ENCODE measurements around the gene HTN1.
"Not testable (repeated sequence)": the region's sequence is repeated elsewhere in the genome, so short reads cannot be mapped to it uniquely, and the experiment has no call there.

The HTN1 gene

DNA sequence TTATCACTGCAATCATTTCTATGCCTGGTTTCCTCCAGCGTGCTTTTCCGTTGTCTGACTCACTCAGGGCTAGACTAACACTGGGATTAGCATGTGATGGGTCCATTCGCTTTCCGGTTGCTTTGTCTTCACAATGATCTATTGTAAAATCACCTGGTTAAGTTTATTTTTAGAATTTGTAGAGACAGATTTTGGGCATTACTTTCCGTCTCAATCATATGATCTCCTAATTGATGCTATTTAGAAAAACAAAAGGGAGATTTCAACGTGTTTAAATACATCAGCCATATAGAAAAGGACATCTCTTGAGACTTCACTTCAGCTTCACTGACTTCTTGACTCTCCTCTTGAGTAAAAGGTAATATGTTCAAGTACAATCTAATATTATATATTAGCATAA lies at the start of gene HTN1:
HTN1 (plus strand) TSS at position 301 of the 400 bp plus-strand sequence. CDS start 2,639 bp downstream, outside the sequence.
- not testable (repeated sequence) for H3K9me3 ChIP-seq (ENCODE audit: control insufficient read depth, insufficient read depth, low read length); H3K4me3 ChIP-seq (ENCODE audit: low read depth, low read length); H3K4me1 ChIP-seq (ENCODE audit: control insufficient read depth, insufficient read depth, low read length); H3K36me3 ChIP-seq (ENCODE audit: control insufficient read depth, insufficient read depth, low read length); H3K27me3 ChIP-seq (ENCODE audit: control insufficient read depth, insufficient read depth, low read length); H3K27ac ChIP-seq (ENCODE audit: low read depth, low read length); H3K9ac ChIP-seq (ENCODE audit: low read depth, low read length)

DNA sequence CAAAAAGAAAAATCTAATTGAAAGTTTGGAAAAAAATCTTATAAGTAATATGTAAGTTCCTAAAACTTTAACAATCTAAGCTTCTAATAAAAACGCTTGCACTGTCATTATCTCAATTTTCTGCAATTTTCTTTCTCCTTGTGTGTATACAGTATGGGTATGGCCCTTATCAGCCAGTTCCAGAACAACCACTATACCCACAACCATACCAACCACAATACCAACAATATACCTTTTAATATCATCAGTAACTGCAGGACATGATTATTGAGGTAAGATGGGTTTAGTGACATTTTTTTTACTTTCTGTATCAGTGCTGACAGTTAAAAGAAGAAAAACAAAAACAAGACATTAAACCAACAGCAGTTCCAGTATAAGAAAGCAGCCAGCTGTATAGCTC lies 49.5 kb upstream of the HTN1 start:
- Histone ChIP-seq H3K9ac (ENCODE audit: low read depth, low read length) (no peak overlapping the region), H3K4me1 (ENCODE audit: control insufficient read depth, insufficient read depth, low read length) (no peaks in the 10 kb centered on the region), H3K27ac (ENCODE audit: low read depth, low read length) (no peak overlapping the region), H3K36me3 (ENCODE audit: control insufficient read depth, insufficient read depth, low read length) (no peaks in the 10 kb centered on the region), H3K9me3 (ENCODE audit: control insufficient read depth, insufficient read depth, low read length) (no peaks in the 10 kb centered on the region), H3K4me3 (ENCODE audit: low read depth, low read length) (no peak overlapping the region), H3K27me3 (ENCODE audit: control insufficient read depth, insufficient read depth, low read length) (no peaks in the 10 kb centered on the region)

GRCh38 chr4:70002507-70002906 lies 47.7 kb upstream of the HTN1 start:
- Histone ChIP-seq H3K27me3 (ENCODE audit: control insufficient read depth, insufficient read depth, low read length) (no peaks in the 10 kb centered on the region), H3K27ac (ENCODE audit: low read depth, low read length) (no peak overlapping the region), H3K4me3 (ENCODE audit: low read depth, low read length) (no peak overlapping the region), H3K9ac (ENCODE audit: low read depth, low read length) (no peak overlapping the region), H3K9me3 (ENCODE audit: control insufficient read depth, insufficient read depth, low read length) (no peaks in the 10 kb centered on the region), H3K36me3 (ENCODE audit: control insufficient read depth, insufficient read depth, low read length) (no peaks in the 10 kb centered on the region), H3K4me1 (ENCODE audit: control insufficient read depth, insufficient read depth, low read length) (no peaks in the 10 kb centered on the region)

GRCh38 chr4:70008771-70009170 lies 41.5 kb upstream of the HTN1 start:
- Histone ChIP-seq H3K27me3 (ENCODE audit: control insufficient read depth, insufficient read depth, low read length) (no peaks in the 10 kb centered on the region), H3K9ac (ENCODE audit: low read depth, low read length) (no peak overlapping the region), H3K4me3 (ENCODE audit: low read depth, low read length) (no peak overlapping the region), H3K4me1 (ENCODE audit: control insufficient read depth, insufficient read depth, low read length) (no peaks in the 10 kb centered on the region), H3K36me3 (ENCODE audit: control insufficient read depth, insufficient read depth, low read length) (no peaks in the 10 kb centered on the region), H3K27ac (ENCODE audit: low read depth, low read length) (no peak overlapping the region), H3K9me3 (ENCODE audit: control insufficient read depth, insufficient read depth, low read length) (0 out of 2 replicates have a peak, but pooled peaks cover 2% of the 10 kb centered on the region)

- H3K27ac ChIP-seq (ENCODE audit: low read depth, low read length); H3K9me3 ChIP-seq (ENCODE audit: control insufficient read depth, insufficient read depth, low read length); H3K4me1 ChIP-seq (ENCODE audit: control insufficient read depth, insufficient read depth, low read length); H3K9ac ChIP-seq (ENCODE audit: low read depth, low read length); H3K36me3 ChIP-seq (ENCODE audit: control insufficient read depth, insufficient read depth, low read length); H3K27me3 ChIP-seq (ENCODE audit: control insufficient read depth, insufficient read depth, low read length): not testable (repeated sequence)
- H3K4me3 ChIP-seq (ENCODE audit: low read depth, low read length), result 0 out of 2 replicates have a peak overlapping the region, but pooled peaks have one; percentile 13
Observed at GRCh38 chr4:70019006-70019405, 31.2 kb upstream of the HTN1 start.

DNA sequence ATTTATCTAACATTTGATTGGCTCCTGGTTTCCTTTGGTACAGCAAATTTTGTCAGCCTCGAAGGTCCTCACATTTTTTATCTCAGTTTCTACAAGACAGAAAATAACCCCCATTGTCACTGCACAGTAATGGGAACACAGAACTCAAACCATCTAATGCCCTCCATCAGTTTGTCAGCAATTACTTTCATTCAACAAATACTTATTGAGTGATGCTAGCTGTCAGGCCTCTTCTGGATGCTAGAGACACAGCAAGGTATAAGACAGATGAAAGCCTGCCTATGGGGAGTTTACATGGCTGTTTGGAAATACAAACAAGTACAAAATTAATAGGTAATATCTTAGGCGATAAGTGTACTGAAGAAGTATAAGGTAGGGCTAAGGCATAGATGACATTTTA lies 27.0 kb upstream of the HTN1 start:
- H3K9me3 ChIP-seq (ENCODE audit: control insufficient read depth, insufficient read depth, low read length), result no peaks in the 10 kb centered on the region
- H3K4me1 ChIP-seq (ENCODE audit: control insufficient read depth, insufficient read depth, low read length), result no peaks in the 10 kb centered on the region
- H3K9ac ChIP-seq (ENCODE audit: low read depth, low read length), result no peak overlapping the region
- no peak overlapping the region for H3K4me3 ChIP-seq (ENCODE audit: low read depth, low read length)
- H3K27ac ChIP-seq (ENCODE audit: low read depth, low read length), result no peak overlapping the region
- H3K36me3 ChIP-seq (ENCODE audit: control insufficient read depth, insufficient read depth, low read length), result no peaks in the 10 kb centered on the region
- H3K27me3 ChIP-seq (ENCODE audit: control insufficient read depth, insufficient read depth, low read length), result no peaks in the 10 kb centered on the region

GRCh38 chr4:70027011-70027410 lies 23.2 kb upstream of the HTN1 start:
- no peak overlapping the region for H3K9ac ChIP-seq (ENCODE audit: low read depth, low read length)
- H3K4me3 ChIP-seq (ENCODE audit: low read depth, low read length), result no peak overlapping the region
- no peaks in the 10 kb centered on the region for H3K4me1 ChIP-seq (ENCODE audit: control insufficient read depth, insufficient read depth, low read length)
- no peaks in the 10 kb centered on the region for H3K36me3 ChIP-seq (ENCODE audit: control insufficient read depth, insufficient read depth, low read length)
- no peak overlapping the region for H3K27ac ChIP-seq (ENCODE audit: low read depth, low read length)
- H3K27me3 ChIP-seq (ENCODE audit: control insufficient read depth, insufficient read depth, low read length), result no peaks in the 10 kb centered on the region
- no peaks in the 10 kb centered on the region for H3K9me3 ChIP-seq (ENCODE audit: control insufficient read depth, insufficient read depth, low read length)

DNA sequence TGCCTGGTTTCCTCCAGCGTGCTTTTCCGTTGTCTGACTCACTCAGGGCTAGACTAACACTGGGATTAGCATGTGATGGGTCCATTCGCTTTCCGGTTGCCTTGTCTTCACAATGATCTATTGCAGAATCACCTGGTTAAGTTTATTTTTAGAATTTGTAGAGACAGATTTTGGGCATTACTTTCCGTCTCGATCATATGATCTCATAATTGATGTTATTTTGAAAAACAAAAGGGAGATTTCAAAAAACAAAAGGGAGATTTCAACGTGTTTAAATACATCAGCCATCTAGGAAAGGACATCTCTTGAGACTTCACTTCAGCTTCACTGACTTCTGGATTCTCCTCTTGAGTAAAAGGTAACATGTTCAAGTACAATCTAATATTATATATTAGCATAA lies 22.1 kb upstream of the HTN1 start, which contains the start of gene HTN3:
HTN3 (plus strand) TSS at position 301 of the 400 bp plus-strand sequence. CDS start 2,282 bp downstream, outside the sequence.
- H3K9me3 ChIP-seq (ENCODE audit: control insufficient read depth, insufficient read depth, low read length); H3K4me3 ChIP-seq (ENCODE audit: low read depth, low read length); H3K4me1 ChIP-seq (ENCODE audit: control insufficient read depth, insufficient read depth, low read length); H3K9ac ChIP-seq (ENCODE audit: low read depth, low read length); H3K27ac ChIP-seq (ENCODE audit: low read depth, low read length); H3K36me3 ChIP-seq (ENCODE audit: control insufficient read depth, insufficient read depth, low read length); H3K27me3 ChIP-seq (ENCODE audit: control insufficient read depth, insufficient read depth, low read length): not testable (repeated sequence)

DNA sequence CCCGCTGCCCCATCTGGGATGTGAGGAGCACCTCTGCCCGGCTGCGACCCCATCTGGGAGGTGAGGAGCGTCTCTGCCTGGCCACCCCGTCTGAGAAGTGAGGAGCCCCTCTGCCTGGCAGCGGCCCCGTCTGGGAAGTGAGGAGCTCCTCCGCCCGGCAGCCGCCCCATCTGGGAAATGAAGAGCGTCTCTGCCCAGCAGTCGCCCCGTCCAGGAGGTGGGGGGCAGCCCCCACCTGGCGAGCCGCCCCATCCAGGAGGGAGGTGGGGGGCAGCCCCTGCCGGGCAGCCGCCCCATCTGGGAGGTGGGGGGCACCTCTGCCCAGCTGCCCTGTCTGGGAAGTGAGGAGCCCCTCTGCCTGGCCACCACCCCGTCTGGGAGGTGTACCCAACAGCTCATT lies 12.7 kb upstream of the HTN1 start:
- H3K36me3 ChIP-seq (ENCODE audit: control insufficient read depth, insufficient read depth, low read length); H3K4me3 ChIP-seq (ENCODE audit: low read depth, low read length); H3K27me3 ChIP-seq (ENCODE audit: control insufficient read depth, insufficient read depth, low read length); H3K27ac ChIP-seq (ENCODE audit: low read depth, low read length); H3K9me3 ChIP-seq (ENCODE audit: control insufficient read depth, insufficient read depth, low read length); H3K9ac ChIP-seq (ENCODE audit: low read depth, low read length); H3K4me1 ChIP-seq (ENCODE audit: control insufficient read depth, insufficient read depth, low read length): not testable (repeated sequence)

GRCh38 chr4:70039928-70040327 lies 10.3 kb upstream of the HTN1 start:
- not testable (repeated sequence) for H3K36me3 ChIP-seq (ENCODE audit: control insufficient read depth, insufficient read depth, low read length); H3K27ac ChIP-seq (ENCODE audit: low read depth, low read length); H3K9ac ChIP-seq (ENCODE audit: low read depth, low read length); H3K9me3 ChIP-seq (ENCODE audit: control insufficient read depth, insufficient read depth, low read length); H3K27me3 ChIP-seq (ENCODE audit: control insufficient read depth, insufficient read depth, low read length); H3K4me3 ChIP-seq (ENCODE audit: low read depth, low read length); H3K4me1 ChIP-seq (ENCODE audit: control insufficient read depth, insufficient read depth, low read length)

GRCh38 chr4:70041652-70042286 lies 8.5 kb upstream of the HTN1 start:
- H3K27ac ChIP-seq (ENCODE audit: low read depth, low read length), result no peak overlapping the region
- no peaks in the 10 kb centered on the region for H3K27me3 ChIP-seq (ENCODE audit: control insufficient read depth, insufficient read depth, low read length)
- H3K4me1 ChIP-seq (ENCODE audit: control insufficient read depth, insufficient read depth, low read length), result no peaks in the 10 kb centered on the region
- no peak overlapping the region for H3K9ac ChIP-seq (ENCODE audit: low read depth, low read length)
- peaks cover 2% of the 10 kb centered on the region; the same call in 1 of the 2 replicates for H3K9me3 ChIP-seq (ENCODE audit: control insufficient read depth, insufficient read depth, low read length)
- H3K4me3 ChIP-seq (ENCODE audit: low read depth, low read length), result no peak overlapping the region
- no peaks in the 10 kb centered on the region for H3K36me3 ChIP-seq (ENCODE audit: control insufficient read depth, insufficient read depth, low read length)

Measured in HUES48 (cell line).